K562 (cell line): Measurements from ENCODE around the gene CELF4.

ENCODE experiments used
- BMI1 ChIP-seq: fragments of 150-350 bp; IDR thresholded peaks from 2 replicates; pipeline ENCODE4 v1.6.1; 2014; ENCODE audit warnings: low read length
- CEBPB ChIP-seq: fragments of 450-650 bp; IDR thresholded peaks from 2 replicates; pipeline ENCODE4 v1.6.1; 2016; ENCODE audit warnings: missing genetic modification characterization, missing compliant biosample characterization
- ESRRA ChIP-seq: fragments of 450-650 bp; IDR thresholded peaks from 2 replicates; pipeline ENCODE4 v1.6.1; 2014; ENCODE audit warnings: low read depth, mild to moderate bottlenecking, moderate library complexity, borderline replicate concordance
- GATA2 ChIP-seq: sonication (generic); formaldehyde crosslinking; IDR thresholded peaks from 2 replicates; pipeline ENCODE4 v1.4.0; 2020; ENCODE audit warnings: mild to moderate bottlenecking, missing genetic modification reagents
- JUN ChIP-seq, 2 experiments: sonication (generic) in 1 of 2; formaldehyde crosslinking in 1 of 2; IDR thresholded peaks; 2 replicates each; pipeline versions ENCODE4 v1.6.1 to v1.8.0; 2012 to 2022; ENCODE audit warnings: borderline replicate concordance in 2 of 2, mild to moderate bottlenecking in 2 of 2, improper control_type of control experiment in 1 of 2, low read depth in 1 of 2, low read length in 1 of 2, missing genetic modification reagents in 1 of 2
- KHSRP ChIP-seq: fragments of 450-650 bp; IDR thresholded peaks from 2 replicates; pipeline ENCODE4 v1.6.1; 2017
- NRF1 ChIP-seq, 2 experiments: fragments of 450-650 bp; IDR thresholded peaks in 1 of 2; conservative IDR thresholded peaks in 1 of 2; 2 replicates each; pipeline ENCODE4 v1.6.1; 2014; ENCODE audit warnings: mild to moderate bottlenecking in 2 of 2
- POLR2AphosphoS5 ChIP-seq: IDR thresholded peaks from 2 replicates; pipeline ENCODE4 v1.6.1; 2011; ENCODE audit warnings: mild to moderate bottlenecking, low read depth, low read length, moderate library complexity; ENCODE audit not compliant: control insufficient read depth, insufficient read depth
- SIX5 ChIP-seq, 2 experiments: IDR thresholded peaks; 2 replicates each; pipeline ENCODE4 v1.6.1; 2011; ENCODE audit warnings: low read length in 2 of 2, borderline replicate concordance in 1 of 2, low read depth in 1 of 2, mild to moderate bottlenecking in 1 of 2, moderate library complexity in 1 of 2; ENCODE audit not compliant: insufficient read depth in 1 of 2
- TEAD2 ChIP-seq: fragments of 450-650 bp; IDR thresholded peaks from 2 replicates; pipeline ENCODE4 v1.6.1; 2016; ENCODE audit warnings: missing genetic modification characterization, control low read depth, missing compliant biosample characterization
- TF ChIP-seq, protein P1 (sequence below): sonication (generic); formaldehyde crosslinking; IDR thresholded peaks from 2 replicates; pipeline ENCODE4 v1.5.0; 2020; ENCODE audit warnings: missing genetic modification reagents
- TF ChIP-seq, protein P2 (sequence below), 3 experiments: IDR thresholded peaks in 2 of 3; conservative IDR thresholded peaks in 1 of 3; 2 replicates each; pipeline ENCODE4 v1.5.1; 2011 to 2012; ENCODE audit warnings: low read length in 3 of 3, mild to moderate bottlenecking in 3 of 3, control low read depth in 2 of 3, improper control_type of control experiment in 1 of 3, inconsistent platforms in 1 of 3, low read depth in 1 of 3, mixed read lengths in 1 of 3, moderate library complexity in 1 of 3; ENCODE audit not compliant: insufficient read depth in 2 of 3
- TF ChIP-seq, protein P3 (sequence below): fragments of 250-450 bp; sonication (Bioruptor Pico); IDR thresholded peaks from 2 replicates; pipeline ENCODE4 v1.4.0; 2020

DNA sequence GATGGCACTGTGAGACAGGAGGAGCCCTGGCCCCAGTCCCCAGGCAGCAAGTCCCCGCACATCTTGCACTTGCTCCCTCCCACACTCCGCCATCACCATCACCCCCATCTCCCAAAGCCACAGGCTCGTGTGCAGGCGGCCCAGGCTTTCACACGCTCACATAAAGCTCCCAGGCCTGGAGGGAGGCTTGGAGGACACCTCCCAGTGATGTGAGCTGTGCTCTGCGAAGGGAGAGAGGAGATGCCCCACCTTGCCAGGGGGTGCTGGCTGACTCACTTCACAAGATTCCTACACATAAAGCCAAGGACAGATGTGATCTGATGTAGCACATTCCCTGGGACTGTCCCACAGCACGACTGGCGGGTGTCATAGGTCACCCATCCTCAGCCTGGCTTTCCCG, 28.9 kb downstream of the CELF4 start:
- TF ChIP-seq CEBPB (tag): no peak
- no peak for TF ChIP-seq SIX5 (IDR thresholded peaks at IDR 0.05; ENCODE audit: borderline replicate concordance in 1 of 2, insufficient read depth in 1 of 2, low read depth in 1 of 2, low read length in 2 of 2)
- TF ChIP-seq ESRRA: no peak
- no peak for TF ChIP-seq KHSRP
- TF ChIP-seq, protein P1, sequence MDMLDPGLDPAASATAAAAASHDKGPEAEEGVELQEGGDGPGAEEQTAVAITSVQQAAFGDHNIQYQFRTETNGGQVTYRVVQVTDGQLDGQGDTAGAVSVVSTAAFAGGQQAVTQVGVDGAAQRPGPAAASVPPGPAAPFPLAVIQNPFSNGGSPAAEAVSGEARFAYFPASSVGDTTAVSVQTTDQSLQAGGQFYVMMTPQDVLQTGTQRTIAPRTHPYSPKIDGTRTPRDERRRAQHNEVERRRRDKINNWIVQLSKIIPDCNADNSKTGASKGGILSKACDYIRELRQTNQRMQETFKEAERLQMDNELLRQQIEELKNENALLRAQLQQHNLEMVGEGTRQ (CRISPR knock-in tag): no peak
- TF ChIP-seq JUN (IDR thresholded peaks at IDR 0.05; ENCODE audit: borderline replicate concordance, low read depth, low read length): no peak
- no peak for TF ChIP-seq JUN (CRISPR knock-in tag; IDR thresholded peaks at IDR 0.05; ENCODE audit: borderline replicate concordance)
- no peak for TF ChIP-seq TEAD2
- TF ChIP-seq POLR2AphosphoS5: no peak
- TF ChIP-seq, protein P2, sequence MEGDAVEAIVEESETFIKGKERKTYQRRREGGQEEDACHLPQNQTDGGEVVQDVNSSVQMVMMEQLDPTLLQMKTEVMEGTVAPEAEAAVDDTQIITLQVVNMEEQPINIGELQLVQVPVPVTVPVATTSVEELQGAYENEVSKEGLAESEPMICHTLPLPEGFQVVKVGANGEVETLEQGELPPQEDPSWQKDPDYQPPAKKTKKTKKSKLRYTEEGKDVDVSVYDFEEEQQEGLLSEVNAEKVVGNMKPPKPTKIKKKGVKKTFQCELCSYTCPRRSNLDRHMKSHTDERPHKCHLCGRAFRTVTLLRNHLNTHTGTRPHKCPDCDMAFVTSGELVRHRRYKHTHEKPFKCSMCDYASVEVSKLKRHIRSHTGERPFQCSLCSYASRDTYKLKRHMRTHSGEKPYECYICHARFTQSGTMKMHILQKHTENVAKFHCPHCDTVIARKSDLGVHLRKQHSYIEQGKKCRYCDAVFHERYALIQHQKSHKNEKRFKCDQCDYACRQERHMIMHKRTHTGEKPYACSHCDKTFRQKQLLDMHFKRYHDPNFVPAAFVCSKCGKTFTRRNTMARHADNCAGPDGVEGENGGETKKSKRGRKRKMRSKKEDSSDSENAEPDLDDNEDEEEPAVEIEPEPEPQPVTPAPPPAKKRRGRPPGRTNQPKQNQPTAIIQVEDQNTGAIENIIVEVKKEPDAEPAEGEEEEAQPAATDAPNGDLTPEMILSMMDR (IDR thresholded peaks at IDR 0.05 in 2 of 3, conservative IDR thresholded peaks at IDR 0.05 in 1 of 3; ENCODE audit: insufficient read depth in 2 of 3, low read depth in 1 of 3, low read length in 3 of 3): no peak
- TF ChIP-seq, protein P3, sequence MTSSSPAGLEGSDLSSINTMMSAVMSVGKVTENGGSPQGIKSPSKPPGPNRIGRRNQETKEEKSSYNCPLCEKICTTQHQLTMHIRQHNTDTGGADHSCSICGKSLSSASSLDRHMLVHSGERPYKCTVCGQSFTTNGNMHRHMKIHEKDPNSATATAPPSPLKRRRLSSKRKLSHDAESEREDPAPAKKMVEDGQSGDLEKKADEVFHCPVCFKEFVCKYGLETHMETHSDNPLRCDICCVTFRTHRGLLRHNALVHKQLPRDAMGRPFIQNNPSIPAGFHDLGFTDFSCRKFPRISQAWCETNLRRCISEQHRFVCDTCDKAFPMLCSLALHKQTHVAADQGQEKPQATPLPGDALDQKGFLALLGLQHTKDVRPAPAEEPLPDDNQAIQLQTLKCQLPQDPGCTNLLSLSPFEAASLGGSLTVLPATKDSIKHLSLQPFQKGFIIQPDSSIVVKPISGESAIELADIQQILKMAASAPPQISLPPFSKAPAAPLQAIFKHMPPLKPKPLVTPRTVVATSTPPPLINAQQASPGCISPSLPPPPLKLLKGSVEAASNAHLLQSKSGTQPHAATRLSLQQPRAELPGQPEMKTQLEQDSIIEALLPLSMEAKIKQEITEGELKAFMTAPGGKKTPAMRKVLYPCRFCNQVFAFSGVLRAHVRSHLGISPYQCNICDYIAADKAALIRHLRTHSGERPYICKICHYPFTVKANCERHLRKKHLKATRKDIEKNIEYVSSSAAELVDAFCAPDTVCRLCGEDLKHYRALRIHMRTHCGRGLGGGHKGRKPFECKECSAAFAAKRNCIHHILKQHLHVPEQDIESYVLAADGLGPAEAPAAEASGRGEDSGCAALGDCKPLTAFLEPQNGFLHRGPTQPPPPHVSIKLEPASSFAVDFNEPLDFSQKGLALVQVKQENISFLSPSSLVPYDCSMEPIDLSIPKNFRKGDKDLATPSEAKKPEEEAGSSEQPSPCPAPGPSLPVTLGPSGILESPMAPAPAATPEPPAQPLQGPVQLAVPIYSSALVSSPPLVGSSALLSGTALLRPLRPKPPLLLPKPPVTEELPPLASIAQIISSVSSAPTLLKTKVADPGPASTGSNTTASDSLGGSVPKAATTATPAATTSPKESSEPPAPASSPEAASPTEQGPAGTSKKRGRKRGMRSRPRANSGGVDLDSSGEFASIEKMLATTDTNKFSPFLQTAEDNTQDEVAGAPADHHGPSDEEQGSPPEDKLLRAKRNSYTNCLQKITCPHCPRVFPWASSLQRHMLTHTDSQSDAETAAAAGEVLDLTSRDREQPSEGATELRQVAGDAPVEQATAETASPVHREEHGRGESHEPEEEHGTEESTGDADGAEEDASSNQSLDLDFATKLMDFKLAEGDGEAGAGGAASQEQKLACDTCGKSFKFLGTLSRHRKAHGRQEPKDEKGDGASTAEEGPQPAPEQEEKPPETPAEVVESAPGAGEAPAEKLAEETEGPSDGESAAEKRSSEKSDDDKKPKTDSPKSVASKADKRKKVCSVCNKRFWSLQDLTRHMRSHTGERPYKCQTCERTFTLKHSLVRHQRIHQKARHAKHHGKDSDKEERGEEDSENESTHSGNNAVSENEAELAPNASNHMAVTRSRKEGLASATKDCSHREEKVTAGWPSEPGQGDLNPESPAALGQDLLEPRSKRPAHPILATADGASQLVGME (CRISPR knock-in tag): no peak
- TF ChIP-seq NRF1 (conservative IDR thresholded peaks at IDR 0.05 in 1 of 2, IDR thresholded peaks at IDR 0.05 in 1 of 2): no peak
- TF ChIP-seq BMI1: no peak
- no peak for TF ChIP-seq GATA2 (CRISPR knock-in tag)
